Measurements from ENCODE around the gene FANCE.

GRCh38 chr6:35485402-35485877 is 33.3 kb downstream of the FANCE start:
- TF ChIP-seq, protein P1, sequence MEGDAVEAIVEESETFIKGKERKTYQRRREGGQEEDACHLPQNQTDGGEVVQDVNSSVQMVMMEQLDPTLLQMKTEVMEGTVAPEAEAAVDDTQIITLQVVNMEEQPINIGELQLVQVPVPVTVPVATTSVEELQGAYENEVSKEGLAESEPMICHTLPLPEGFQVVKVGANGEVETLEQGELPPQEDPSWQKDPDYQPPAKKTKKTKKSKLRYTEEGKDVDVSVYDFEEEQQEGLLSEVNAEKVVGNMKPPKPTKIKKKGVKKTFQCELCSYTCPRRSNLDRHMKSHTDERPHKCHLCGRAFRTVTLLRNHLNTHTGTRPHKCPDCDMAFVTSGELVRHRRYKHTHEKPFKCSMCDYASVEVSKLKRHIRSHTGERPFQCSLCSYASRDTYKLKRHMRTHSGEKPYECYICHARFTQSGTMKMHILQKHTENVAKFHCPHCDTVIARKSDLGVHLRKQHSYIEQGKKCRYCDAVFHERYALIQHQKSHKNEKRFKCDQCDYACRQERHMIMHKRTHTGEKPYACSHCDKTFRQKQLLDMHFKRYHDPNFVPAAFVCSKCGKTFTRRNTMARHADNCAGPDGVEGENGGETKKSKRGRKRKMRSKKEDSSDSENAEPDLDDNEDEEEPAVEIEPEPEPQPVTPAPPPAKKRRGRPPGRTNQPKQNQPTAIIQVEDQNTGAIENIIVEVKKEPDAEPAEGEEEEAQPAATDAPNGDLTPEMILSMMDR (IDR thresholded peaks at IDR 0.05; ENCODE audit: low read depth, low read length, poor library complexity, severe bottlenecking): no peak
- TF ChIP-seq EZH2phosphoT487 (IDR thresholded peaks at IDR 0.05; ENCODE audit: borderline replicate concordance, low read length): no peak

All from DOHH2 (cell line).